Stomach (tissue), 4 donors: ENCODE results near the gene CAV2.

Source experiments
- CTCF ChIP-seq, 7 experiments: fragments of 450-650 bp in 4 of 7; fragments of 200-600 bp in 3 of 7; sonication (generic) in 3 of 7; IDR thresholded peaks; one replicate each; pipeline ENCODE4 v1.5.1; 2016 to 2019; ENCODE audit warnings: antibody characterized with exemption in 7 of 7, control low read depth in 2 of 7, mild to moderate bottlenecking in 1 of 7
- EP300 ChIP-seq: sonication (generic); formaldehyde crosslinking; IDR thresholded peaks from one replicate; pipeline ENCODE4 v1.6.1; 2017; ENCODE audit warnings: antibody characterized with exemption
- POLR2A ChIP-seq, 4 donors: fragments of 450-650 bp; IDR thresholded peaks; one replicate each; pipeline ENCODE4 v1.6.1; 2016; ENCODE audit warnings: antibody characterized with exemption in 4 of 4, control low read depth in 2 of 4, mild to moderate bottlenecking in 1 of 4, moderate library complexity in 1 of 4
- POLR2AphosphoS5 ChIP-seq, 3 donors: sonication (generic); formaldehyde crosslinking; IDR thresholded peaks; one replicate each; pipeline ENCODE4 v1.6.1; 2016; ENCODE audit warnings: antibody characterized with exemption in 3 of 3

GRCh38 chr7:116477625-116478024, 21.9 kb upstream of the CAV2 start:
- no peak for TF ChIP-seq CTCF (IDR thresholded peaks at IDR 0.05)
- TF ChIP-seq POLR2AphosphoS5 (IDR thresholded peaks at IDR 0.05) = no peak
- no peak for TF ChIP-seq EP300
- TF ChIP-seq POLR2A (IDR thresholded peaks at IDR 0.05) = no peak
